ENCODE results near the gene CCDC87. TPM values are rescaled to one million over a fixed set of nuclear protein-coding genes. Genes with fewer than 3 reads are reported as not detected.

Gene CCDC87
- total and polyA plus RNA-seq, 3 donors from 2014 or later = 14.4 to 37.2 (median 26.3) TPM

DNA sequence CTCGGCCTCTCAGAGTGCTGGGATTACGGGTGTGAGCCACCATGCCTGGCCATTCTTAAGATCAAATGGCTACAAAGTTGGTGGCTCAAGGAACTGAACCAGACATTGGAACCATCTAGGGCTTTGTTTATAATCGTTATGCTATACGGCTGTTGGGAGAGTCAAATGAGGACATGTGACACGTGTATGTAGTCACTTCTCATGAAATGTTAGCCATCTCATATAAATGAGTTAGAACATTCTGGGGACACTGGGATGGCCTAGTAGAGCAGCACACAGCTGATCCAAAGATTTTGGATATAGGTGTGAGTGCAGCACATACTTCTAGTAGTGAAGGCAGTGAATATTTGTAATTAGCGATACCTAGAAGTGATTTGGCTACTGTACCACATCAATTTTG is 39.0 kb upstream of the CCDC87 start:
- WGBS, 2 donors = 86 to 94% methylated on average over 6 of the region's 6 CpGs
- H3K27ac ChIP-seq = no peak overlapping the region

GRCh38 chr11:66629356-66629755 is 36.5 kb upstream of the CCDC87 start:
- TF ChIP-seq, protein P1, sequence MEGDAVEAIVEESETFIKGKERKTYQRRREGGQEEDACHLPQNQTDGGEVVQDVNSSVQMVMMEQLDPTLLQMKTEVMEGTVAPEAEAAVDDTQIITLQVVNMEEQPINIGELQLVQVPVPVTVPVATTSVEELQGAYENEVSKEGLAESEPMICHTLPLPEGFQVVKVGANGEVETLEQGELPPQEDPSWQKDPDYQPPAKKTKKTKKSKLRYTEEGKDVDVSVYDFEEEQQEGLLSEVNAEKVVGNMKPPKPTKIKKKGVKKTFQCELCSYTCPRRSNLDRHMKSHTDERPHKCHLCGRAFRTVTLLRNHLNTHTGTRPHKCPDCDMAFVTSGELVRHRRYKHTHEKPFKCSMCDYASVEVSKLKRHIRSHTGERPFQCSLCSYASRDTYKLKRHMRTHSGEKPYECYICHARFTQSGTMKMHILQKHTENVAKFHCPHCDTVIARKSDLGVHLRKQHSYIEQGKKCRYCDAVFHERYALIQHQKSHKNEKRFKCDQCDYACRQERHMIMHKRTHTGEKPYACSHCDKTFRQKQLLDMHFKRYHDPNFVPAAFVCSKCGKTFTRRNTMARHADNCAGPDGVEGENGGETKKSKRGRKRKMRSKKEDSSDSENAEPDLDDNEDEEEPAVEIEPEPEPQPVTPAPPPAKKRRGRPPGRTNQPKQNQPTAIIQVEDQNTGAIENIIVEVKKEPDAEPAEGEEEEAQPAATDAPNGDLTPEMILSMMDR (IDR thresholded peaks at IDR 0.05) = no peak
- no peak for TF ChIP-seq POLR2A (IDR thresholded peaks at IDR 0.05)
- no peak for DNase-seq
- Histone ChIP-seq H3K4me3 (no peak overlapping the region), H3K27me3 (no peaks in the 10 kb centered on the region), H3K4me1 (no peaks in the 10 kb centered on the region), H3K36me3 (ENCODE audit: low read depth, missing control alignments) (no peaks in the 10 kb centered on the region), H3K27ac (no peak overlapping the region), H3K9me3 (no peaks in the 10 kb centered on the region)
- 81 to 91% methylated on average over 2 of the region's 2 CpGs for WGBS, 2 donors
- intact Hi-C loops (cut with DNase I; ENCODE audit: low total_unique reads) = no loop called here

More for the DNA sequence above, 39.0 kb upstream of the CCDC87 start:
- no peak for DNase-seq
- no peaks in the 10 kb centered on the region for H3K27me3 ChIP-seq
- no peak overlapping the region for H3K4me3 ChIP-seq
- intact Hi-C loops (cut with DNase I; ENCODE audit: low total_unique reads) = no loop called here
- H3K9me3 ChIP-seq = no peaks in the 10 kb centered on the region
- TF ChIP-seq POLR2A (IDR thresholded peaks at IDR 0.05) = no peak
- TF ChIP-seq, protein P1 (IDR thresholded peaks at IDR 0.05) = no peak
- H3K4me1 ChIP-seq = no peaks in the 10 kb centered on the region
- no peaks in the 10 kb centered on the region for H3K36me3 ChIP-seq (ENCODE audit: low read depth, missing control alignments)

GRCh38 chr11:66628061-66628603 is 35.3 kb upstream of the CCDC87 start:
- no peak overlapping the region for H3K27ac ChIP-seq
- no peak overlapping the region for H3K4me3 ChIP-seq
- no peaks in the 10 kb centered on the region for H3K36me3 ChIP-seq (ENCODE audit: low read depth, missing control alignments)
- intact Hi-C loops (cut with DNase I; ENCODE audit: low total_unique reads) = no loop called here
- TF ChIP-seq POLR2A (IDR thresholded peaks at IDR 0.05) = no peak
- TF ChIP-seq, protein P1 (IDR thresholded peaks at IDR 0.05) = no peak
- H3K27me3 ChIP-seq = no peaks in the 10 kb centered on the region
- peaks cover 7% of the 10 kb centered on the region for H3K4me1 ChIP-seq
- DNase-seq = no peak
- H3K9me3 ChIP-seq = no peaks in the 10 kb centered on the region
- WGBS, 2 donors = 88 to 91% methylated on average over 7 of the region's 7 CpGs

DNA sequence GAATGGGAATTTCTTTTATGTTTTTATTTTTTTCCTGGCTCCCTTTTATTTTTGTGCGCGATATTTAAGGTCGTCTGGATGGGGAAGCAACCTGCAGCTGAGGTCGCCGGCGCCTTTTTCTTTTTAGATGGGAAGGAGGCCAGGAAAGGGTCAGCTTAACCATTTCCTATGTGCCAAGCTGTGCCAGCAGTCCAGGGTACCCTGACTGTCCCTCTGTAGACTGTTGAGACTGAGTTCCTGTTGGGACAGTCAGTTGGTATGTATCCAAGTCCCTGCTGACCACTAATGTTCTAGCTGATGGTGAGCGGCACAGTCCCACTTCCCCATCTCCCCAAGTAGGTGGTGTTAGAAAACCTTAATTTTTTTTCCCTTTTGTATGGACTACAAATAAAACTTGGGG is 34.1 kb upstream of the CCDC87 start:
- no peak overlapping the region for H3K27ac ChIP-seq
- WGBS, 2 donors = 89 to 90% methylated on average over 7 of the region's 7 CpGs
- intact Hi-C loops (cut with DNase I; ENCODE audit: low total_unique reads) = no loop called here
- H3K4me1 ChIP-seq = peaks cover 9% of the 10 kb centered on the region
- H3K27me3 ChIP-seq = no peaks in the 10 kb centered on the region
- H3K4me3 ChIP-seq = no peak overlapping the region
- TF ChIP-seq, protein P1 (IDR thresholded peaks at IDR 0.05) = no peak
- no peak for TF ChIP-seq POLR2A (IDR thresholded peaks at IDR 0.05)
- H3K36me3 ChIP-seq (ENCODE audit: low read depth, missing control alignments) = no peaks in the 10 kb centered on the region
- H3K9me3 ChIP-seq = no peaks in the 10 kb centered on the region
- no peak for DNase-seq

GRCh38 chr11:66626382-66626781 is 33.5 kb upstream of the CCDC87 start:
- no peaks in the 10 kb centered on the region for H3K36me3 ChIP-seq (ENCODE audit: low read depth, missing control alignments)
- intact Hi-C loops (cut with DNase I; ENCODE audit: low total_unique reads) = no loop called here

More at GRCh38 chr11:66626382-66626781, 33.5 kb upstream of the CCDC87 start:
- H3K9me3 ChIP-seq = no peaks in the 10 kb centered on the region
- no peak for DNase-seq
- no peak overlapping the region for H3K27ac ChIP-seq
- no peak for TF ChIP-seq POLR2A (IDR thresholded peaks at IDR 0.05)
- TF ChIP-seq, protein P1 (IDR thresholded peaks at IDR 0.05) = no peak
- H3K27me3 ChIP-seq = no peaks in the 10 kb centered on the region
- 93 to 96% methylated on average over 25 of the region's 25 CpGs for WGBS, 2 donors
- H3K4me1 ChIP-seq = peaks cover 9% of the 10 kb centered on the region
- H3K4me3 ChIP-seq = no peak overlapping the region

All from testis (tissue), 3 donors.